MM.1S (cell line): ENCODE measurements around the gene SLC25A19.

Experiments used
- EZH2 ChIP-seq: fragments of 300-600 bp; sonication (generic); optimal IDR thresholded peaks from 2 replicates; pipeline ENCODE3; 2017; ENCODE audit warnings: low read depth, mild to moderate bottlenecking, antibody characterized with exemption, low read length, mixed read lengths
- TF ChIP-seq, protein P1 (sequence below): fragments of 300-600 bp; sonication (generic); IDR thresholded peaks from 2 replicates; pipeline ENCODE4 v1.5.1; 2016; ENCODE audit warnings: antibody characterized with exemption, low read length, mixed read lengths

DNA sequence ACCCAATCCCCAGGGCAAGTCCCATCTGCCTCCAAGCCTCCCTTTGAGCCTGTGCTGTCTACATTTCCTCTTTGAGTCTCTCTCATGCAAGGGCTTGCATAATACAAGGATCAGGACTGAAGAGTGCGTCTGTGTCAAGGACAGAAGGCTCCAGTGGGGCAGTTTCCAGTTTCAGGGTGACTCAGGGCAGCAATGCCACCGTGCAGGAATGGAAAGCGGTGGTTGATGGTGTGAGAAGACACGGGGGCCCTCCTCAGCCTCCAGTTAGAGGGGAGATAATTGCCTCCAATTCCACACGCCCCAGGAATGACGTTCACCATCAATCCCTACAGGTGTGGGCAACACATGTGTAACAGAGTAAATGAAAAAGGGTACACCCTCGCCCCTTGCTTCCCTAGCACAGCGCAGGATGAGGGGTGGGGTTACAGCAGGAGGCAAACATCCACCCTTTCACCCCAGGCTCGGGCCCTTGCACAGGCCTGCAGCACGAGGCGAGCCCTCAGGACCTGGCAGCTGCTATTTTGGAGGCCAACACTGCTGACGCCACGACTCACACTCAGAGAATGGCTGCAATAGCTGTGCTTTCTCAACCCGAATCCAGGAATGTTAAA is 24.8 kb upstream of the SLC25A19 start:
- TF ChIP-seq, protein P1, sequence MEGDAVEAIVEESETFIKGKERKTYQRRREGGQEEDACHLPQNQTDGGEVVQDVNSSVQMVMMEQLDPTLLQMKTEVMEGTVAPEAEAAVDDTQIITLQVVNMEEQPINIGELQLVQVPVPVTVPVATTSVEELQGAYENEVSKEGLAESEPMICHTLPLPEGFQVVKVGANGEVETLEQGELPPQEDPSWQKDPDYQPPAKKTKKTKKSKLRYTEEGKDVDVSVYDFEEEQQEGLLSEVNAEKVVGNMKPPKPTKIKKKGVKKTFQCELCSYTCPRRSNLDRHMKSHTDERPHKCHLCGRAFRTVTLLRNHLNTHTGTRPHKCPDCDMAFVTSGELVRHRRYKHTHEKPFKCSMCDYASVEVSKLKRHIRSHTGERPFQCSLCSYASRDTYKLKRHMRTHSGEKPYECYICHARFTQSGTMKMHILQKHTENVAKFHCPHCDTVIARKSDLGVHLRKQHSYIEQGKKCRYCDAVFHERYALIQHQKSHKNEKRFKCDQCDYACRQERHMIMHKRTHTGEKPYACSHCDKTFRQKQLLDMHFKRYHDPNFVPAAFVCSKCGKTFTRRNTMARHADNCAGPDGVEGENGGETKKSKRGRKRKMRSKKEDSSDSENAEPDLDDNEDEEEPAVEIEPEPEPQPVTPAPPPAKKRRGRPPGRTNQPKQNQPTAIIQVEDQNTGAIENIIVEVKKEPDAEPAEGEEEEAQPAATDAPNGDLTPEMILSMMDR = no peak
- TF ChIP-seq EZH2 = no peak
